GM19372 (cell line): ENCODE data around the gene STMP1.
A peak's percentile ranks its signal among the peaks of the same experiment; 100 is the strongest.
"Not testable (repeated sequence)": the region's sequence is repeated elsewhere in the genome, so short reads cannot be mapped to it uniquely, and the experiment has no call there.

Experiments
- ATAC-seq: cut with Tn5 transposase; IDR thresholded peaks from one replicate; pipeline ENCODE4 v1.9.1; 2021; ENCODE audit warnings: mild to moderate bottlenecking, low read depth, moderate library complexity; ENCODE audit not compliant: unreplicated experiment

The STMP1 gene

DNA sequence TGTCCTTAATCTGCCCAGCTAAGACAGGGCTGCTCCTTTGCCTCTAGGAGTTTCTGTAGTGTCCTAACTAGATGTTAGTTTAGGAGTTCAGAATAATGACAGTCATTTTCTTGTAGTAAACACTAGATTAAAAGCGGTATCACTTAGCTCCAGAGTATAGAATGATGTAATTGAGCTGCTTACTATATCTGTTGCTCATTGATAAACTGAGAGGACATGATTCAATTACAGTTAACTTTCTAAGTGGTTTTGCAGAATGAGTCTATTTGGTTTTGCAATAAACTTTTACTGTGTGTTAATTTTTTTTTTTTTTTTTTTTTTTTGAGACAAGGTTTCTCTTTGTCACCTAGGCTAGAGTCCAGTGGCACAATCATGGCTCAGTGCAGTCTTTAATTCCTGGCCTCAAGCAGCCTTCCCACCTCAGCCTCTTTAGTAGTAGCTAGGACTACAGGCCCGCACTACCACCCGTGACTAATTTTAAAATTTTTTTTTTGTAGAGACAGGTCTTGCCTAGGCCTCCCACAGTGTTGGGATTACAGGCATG lies 1.8 kb downstream of the STMP1 start:
- ATAC-seq: no peak

DNA sequence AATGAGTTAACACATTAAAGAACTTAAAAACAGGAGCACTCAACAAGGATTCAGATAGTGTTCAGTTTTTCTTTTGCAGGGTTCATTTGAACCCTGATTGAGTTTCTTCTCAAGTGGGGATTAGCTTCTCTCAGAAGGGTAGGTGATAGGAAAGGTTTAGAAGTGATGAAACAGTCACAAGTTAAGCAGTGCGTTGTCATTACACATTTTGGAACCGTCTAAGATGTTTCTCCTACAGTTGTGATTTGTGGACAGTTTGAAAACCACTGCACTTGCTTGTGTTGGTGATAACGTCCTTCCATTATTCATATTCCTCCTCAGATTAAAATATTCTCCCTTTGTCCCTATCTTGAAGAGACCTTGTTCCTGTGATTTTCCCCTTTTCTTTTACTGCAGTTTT lies 2.7 kb downstream of the STMP1 start:
- no peak for ATAC-seq

GRCh38 chr7:135666156-135666555 lies 3.8 kb downstream of the STMP1 start:
- ATAC-seq: no peak

DNA sequence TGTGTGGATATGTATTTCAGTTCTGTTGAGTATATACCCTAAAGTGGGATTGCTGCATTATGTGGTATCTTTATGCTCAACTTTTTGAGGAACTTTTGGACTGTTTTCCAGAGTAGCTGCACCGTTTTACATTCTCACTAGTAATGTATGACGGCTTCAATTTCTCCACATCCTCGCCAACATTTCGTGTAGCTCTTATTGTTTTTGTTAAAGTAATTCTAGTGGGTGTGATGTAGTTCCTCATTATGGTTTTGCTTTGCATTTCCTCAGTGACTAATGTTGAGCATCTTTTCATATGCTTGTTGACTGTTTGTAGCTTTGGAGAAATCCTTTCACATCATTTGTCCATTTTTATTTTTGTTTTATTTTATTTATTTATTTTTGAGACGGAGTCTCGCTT lies 4.5 kb downstream of the STMP1 start:
- no peak for ATAC-seq

DNA sequence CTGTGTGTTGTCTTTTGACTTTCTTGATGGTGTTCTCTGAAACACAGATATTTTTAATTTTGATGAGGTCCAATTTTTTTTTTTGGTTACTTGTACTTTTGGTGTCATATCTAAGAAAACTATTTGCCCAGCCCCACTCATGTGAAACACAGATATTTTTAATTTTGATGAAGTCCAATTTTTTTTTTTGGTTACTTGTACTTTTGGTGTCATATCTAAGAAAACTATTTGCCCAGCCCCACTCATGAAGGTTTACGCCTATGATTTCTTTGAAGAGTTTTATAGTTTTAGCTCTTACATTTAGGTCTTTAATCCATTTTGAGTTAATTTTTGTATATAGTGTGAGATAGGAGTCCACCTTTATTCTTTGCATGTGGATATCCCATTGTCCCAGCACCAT lies 5.3 kb downstream of the STMP1 start:
- not testable (repeated sequence) for ATAC-seq

GRCh38 chr7:135668852-135669395 lies 6.6 kb downstream of the STMP1 start:
- not testable (repeated sequence) for ATAC-seq

GRCh38 chr7:135669774-135670173 lies 7.5 kb downstream of the STMP1 start:
- ATAC-seq: no peak

DNA sequence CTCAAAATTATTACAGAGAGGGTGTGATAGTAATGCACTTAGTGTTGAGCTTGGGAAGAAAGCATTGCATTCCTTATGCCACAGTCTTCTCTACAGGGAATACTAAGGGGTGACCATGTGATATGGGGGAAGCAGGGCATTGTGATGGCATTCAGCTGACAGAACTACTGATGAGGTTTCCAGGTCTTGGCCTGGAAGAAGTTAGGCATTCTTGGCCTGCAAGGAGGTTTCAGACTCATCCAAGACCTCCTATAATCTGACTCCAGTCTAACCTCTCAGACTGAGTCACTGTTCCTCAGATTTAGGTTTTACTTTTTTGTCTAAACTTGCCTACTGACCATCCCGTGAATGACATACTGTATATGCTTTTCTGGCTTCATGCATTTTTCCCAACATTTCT lies 7.9 kb downstream of the STMP1 start:
- no peak for ATAC-seq

DNA sequence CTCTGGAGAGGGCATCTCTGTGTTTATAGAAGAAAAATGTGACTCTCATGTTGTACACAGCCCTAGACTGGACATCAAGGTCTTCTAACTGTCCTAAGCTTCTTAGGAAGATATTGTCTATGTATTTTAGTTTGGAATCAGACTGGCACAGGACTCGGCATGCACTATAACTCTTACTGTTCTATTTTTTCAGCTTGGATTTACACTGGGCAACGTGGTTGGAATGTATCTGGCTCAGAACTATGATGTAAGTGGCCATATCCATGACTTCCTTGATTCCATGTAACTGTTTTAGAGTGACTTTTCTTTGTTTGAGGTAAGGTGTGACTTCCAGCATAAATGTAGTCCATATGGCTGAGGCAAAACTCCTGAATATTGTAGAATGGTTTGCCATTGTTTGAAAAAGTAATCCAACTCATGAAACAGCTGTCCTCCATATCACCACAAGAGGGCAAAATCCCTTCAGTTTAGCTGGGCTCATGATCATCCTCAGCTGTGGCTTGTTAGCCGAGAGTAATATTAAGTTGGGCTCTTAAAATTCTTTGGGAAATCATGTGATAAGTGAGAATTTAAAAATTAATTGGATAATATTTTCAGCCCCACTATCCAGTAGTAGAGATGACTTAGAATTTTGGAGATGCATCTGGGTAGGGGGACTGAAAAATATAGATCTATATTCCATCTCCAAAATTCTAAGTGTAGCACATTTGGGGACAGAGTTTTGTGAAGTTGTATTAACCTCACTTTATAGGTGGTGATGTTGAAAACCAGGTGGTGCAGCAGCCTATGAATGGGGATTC lies 10.4 kb downstream of the STMP1 start:
- peak; percentile 68 for ATAC-seq

DNA sequence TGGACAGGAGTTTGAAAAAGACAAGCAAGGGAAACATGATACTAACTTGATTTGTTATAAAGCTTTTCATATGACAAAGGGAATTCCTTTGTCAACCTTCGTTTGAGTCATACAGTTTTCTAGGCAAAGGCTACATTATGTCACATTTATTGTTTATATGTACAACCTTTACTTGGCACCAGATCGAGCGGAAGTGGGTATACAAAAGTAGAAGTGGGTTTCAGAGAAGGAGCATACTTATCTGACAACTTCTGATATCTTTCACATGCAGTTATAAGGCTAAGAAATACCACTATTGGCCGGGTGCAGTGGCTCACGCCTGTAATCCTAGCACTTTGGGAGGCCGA lies 11.0 kb downstream of the STMP1 start:
- ATAC-seq: no peak

DNA sequence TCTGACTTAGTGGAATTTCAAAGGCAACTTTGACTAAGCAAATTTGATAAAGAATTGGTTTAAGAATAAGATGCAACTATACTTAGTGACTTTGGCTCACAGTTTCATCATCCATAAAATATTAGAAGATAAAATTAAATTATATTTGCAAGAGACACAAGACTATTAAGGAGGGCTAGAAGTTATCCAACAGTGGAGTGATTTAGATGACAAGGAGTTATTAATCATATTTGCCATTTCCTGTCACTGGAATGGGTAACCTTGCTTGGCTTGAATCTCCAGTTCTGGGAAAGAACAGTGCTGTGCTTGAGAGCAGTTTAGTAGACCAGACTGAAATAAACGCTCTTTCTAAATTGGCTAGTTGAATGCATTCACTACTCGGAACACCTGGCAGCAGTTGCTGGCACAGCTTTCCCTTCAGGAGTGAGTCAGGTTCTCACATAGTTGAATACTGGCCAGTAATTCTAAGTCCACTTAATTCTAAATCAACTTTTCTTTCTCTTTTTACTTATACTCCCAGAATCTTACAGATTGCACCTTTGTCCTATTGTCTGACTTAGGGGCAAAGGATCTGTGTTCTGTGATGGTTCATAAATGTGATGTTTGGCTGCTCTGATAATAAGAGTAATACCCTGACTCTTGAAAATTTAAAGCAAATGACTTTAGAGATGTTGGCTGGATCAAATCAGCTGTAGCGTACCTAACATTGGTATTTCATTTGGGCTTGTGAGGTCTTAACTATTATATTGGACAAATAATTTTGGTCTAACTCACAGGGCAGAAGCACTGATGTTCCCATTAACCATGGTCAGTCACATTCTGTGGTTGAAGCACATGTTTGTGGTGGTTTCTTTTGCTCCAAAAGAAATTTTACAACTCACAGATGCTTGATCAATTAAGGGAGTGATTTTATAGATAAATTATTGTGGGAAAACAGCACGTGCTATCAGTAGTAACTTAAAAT lies 16.6 kb downstream of the STMP1 start:
- no peak for ATAC-seq

GRCh38 chr7:135681762-135682161 lies 19.4 kb downstream of the STMP1 start:
- ATAC-seq: no peak

- no peak for ATAC-seq
Observed at GRCh38 chr7:135682191-135682590, 19.9 kb downstream of the STMP1 start.

- ATAC-seq: no peak
Observed at GRCh38 chr7:135683609-135684008, 21.3 kb downstream of the STMP1 start.

- ATAC-seq: no peak
Observed at GRCh38 chr7:135684136-135684535, 21.8 kb downstream of the STMP1 start.

DNA sequence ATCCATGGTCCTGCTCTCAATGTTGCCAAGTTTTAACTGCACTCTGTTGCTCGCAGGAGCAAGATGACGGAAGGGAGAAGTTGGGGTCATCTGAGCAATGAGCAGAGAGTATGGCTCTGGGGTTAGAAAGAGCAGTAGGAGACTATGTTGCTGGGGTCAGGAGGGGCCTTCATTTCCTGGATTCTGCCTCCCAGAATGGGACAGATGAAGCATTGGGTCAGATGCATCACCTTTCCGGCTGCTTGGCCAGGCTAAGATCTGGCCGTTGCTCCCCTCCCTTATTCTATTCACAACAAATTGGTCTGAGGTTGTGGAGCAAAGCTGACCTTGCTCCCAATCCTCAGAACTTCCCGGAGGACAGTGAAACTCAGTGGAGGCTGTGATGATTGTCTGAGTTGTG lies 22.4 kb downstream of the STMP1 start:
- ATAC-seq: no peak

DNA sequence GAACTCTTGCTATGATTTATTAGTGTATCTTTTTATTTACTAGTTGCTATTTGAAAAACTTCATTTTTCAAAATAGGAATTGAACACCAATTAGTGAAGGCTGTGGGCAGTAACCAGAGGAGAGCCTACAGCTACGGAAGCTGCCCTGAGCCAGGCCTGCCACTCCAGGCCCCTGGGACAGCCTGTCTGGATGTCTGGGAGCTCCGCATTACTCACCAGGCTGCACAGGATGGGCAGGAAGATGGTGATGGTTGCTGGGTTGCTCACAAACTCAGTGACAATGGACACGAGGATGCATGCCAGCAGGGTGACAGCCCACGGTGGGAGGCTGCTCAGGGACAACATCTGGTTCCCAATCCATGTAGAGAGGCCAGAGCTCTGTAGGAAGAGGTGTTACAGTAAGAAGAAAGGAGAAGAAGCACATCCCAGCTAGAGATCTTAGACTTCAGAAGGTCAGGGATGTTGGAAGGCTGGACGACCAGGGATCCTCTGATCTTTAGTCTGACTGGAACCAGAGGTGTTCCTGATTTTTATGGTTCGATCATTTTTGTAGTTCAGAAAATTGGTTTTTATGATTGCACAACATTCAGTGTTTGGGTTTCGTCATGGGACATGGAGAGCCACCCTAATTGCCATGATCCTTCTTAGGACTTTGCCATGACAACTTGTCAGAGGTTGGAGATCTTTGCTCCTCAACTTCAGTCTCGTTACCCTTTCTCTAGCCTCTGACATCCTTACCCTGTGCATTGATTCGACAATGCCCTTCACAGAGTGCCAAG lies 23.2 kb downstream of the STMP1 start:
- no peak for ATAC-seq

DNA sequence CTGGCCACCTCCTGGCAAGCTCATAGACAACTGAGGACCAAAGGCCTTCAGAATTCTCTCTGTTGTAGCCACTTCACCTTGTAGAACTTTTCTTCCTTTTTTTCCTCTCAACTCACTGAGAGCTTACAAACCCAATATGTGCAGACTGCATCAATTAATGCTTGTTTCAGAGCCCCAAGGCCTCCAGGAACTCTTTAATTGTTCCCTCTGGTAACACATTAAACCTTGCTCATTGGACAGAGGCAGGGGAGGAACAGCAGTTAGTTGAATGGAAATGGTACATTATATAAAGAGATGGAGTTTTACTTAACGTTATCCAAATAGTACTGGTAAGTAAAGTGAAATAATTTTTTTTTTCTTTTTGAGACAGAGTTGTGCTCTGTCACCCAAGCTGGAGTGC lies 25.2 kb downstream of the STMP1 start:
- no peak for ATAC-seq

DNA sequence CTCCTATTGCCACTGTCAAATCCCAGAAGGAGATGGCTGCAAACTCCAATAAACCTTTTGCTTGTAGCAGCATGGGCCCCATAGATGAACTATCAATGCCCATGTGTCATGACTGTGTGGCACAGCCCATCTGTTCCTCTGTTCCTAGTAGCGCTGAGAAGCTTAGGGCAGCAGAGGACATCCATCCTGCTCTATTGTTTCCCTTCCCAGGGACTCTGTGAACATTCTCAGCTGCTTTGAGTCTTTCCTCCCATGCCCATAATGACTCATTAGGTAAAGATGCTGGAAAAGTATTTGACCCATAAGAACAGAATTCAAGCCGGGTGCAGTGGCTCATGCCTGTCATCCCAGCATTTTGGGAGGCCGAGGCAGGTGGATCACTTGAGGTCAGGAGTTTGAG lies 28.3 kb downstream of the STMP1 start:
- ATAC-seq: no peak

GRCh38 chr7:135692055-135692454 lies 29.7 kb downstream of the STMP1 start:
- no peak for ATAC-seq
